OCI-LY7 (cell line): ENCODE results near the gene LRRC75A. TPM values are rescaled to one million over a fixed set of nuclear protein-coding genes. Genes with fewer than 3 reads are reported as not detected.

ENCODE experiments used
- BruUV-seq: library from RNA; stranded (reverse); fragments of 400-500 nt; replicated peaks from 2 replicates; lab custom pipeline; 2021; lab: Mats Ljungman, UMichigan
- CTCF ChIA-PET: fragments of 300-600 bp; sonication (Branson Sonifier 250); formaldehyde crosslinking; loops from one replicate; lab custom pipeline; 2022; ENCODE audit warnings: antibody characterized with exemption; ENCODE audit not compliant: unreplicated experiment; lab: Charles Lee
- POLR2A ChIA-PET: fragments of 300-600 bp; sonication (Branson Sonifier 250); formaldehyde crosslinking; loops from one replicate; lab custom pipeline; 2022; ENCODE audit warnings: antibody characterized with exemption; lab: Charles Lee
- DNase-seq: peaks from one replicate; pipeline ENCODE4 v3.0.0-alpha.2; 2015; ENCODE audit warnings: low spot score
- H2AFZ ChIP-seq: fragments of 200-600 bp; sonication (generic), shearing (Covaris generic); 2 replicates; pipeline ENCODE4 v1.6.1; 2014; ENCODE audit warnings: mild to moderate bottlenecking, antibody characterized with exemption, low read length, moderate library complexity
- H3K27ac ChIP-seq: fragments of 200-600 bp; sonication (generic); 2 replicates; pipeline ENCODE4 v1.5.1; 2014; ENCODE audit warnings: mixed run types, low read depth, mild to moderate bottlenecking, moderate library complexity, low read length, inconsistent platforms; ENCODE audit not compliant: poor library complexity, severe bottlenecking
- H3K36me3 ChIP-seq: fragments of 200-600 bp; sonication (generic); 2 replicates; pipeline ENCODE4 v1.6.1; 2014; ENCODE audit warnings: mild to moderate bottlenecking, antibody characterized with exemption, low read length, moderate library complexity, mixed read lengths; ENCODE audit not compliant: insufficient read depth
- H3K4me1 ChIP-seq: fragments of 200-600 bp; sonication (generic); 2 replicates; pipeline ENCODE4 v1.5.1; 2014; ENCODE audit warnings: mild to moderate bottlenecking, low read length; ENCODE audit not compliant: insufficient read depth, poor library complexity, severe bottlenecking
- H3K4me2 ChIP-seq: fragments of 200-600 bp; sonication (generic); 2 replicates; pipeline ENCODE4 v1.6.1; 2014; ENCODE audit warnings: mild to moderate bottlenecking, low read length
- H3K4me3 ChIP-seq: fragments of 200-600 bp; sonication (generic); 2 replicates; pipeline ENCODE4 v1.5.1; 2014; ENCODE audit warnings: mild to moderate bottlenecking, low read depth, low read length; ENCODE audit not compliant: poor library complexity, severe bottlenecking
- H3K79me2 ChIP-seq: fragments of 200-600 bp; sonication (generic); 2 replicates; pipeline ENCODE4 v1.6.1; 2016; ENCODE audit warnings: low read depth, mild to moderate bottlenecking, low read length, moderate library complexity, mixed read lengths; ENCODE audit not compliant: insufficient read depth
- H3K9me2 ChIP-seq: fragments of 200-600 bp; sonication (generic); 2 replicates; pipeline ENCODE4 v1.6.1; 2016; ENCODE audit warnings: mild to moderate bottlenecking, low read length, mixed read lengths; ENCODE audit not compliant: insufficient read depth
- H3K9me3 ChIP-seq: fragments of 200-600 bp; sonication (generic); 2 replicates; pipeline ENCODE4 v1.6.1; 2014; ENCODE audit warnings: mild to moderate bottlenecking, mixed run types, low read length, mixed read lengths
- H4K20me1 ChIP-seq: fragments of 200-600 bp; sonication (generic); 2 replicates; pipeline ENCODE4 v1.6.1; 2014; ENCODE audit warnings: mild to moderate bottlenecking, antibody characterized with exemption, low read length, moderate library complexity, mixed read lengths; ENCODE audit not compliant: insufficient read depth
- CTCF ChIP-seq: fragments of 200-600 bp; sonication (generic); conservative IDR thresholded peaks from 2 replicates; pipeline ENCODE4 v1.5.1; 2014; ENCODE audit warnings: mild to moderate bottlenecking, antibody characterized with exemption, low read length, moderate library complexity, mixed read lengths
- EZH2phosphoT487 ChIP-seq: fragments of 200-600 bp; sonication (generic); IDR thresholded peaks from 2 replicates; pipeline ENCODE4 v1.6.1; 2018; ENCODE audit warnings: low read depth, borderline replicate concordance, mild to moderate bottlenecking, mixed run types, antibody characterized with exemption, low read length, moderate library complexity, mixed read lengths
- intact Hi-C: fragments of 100-400 bp; cut with micrococcal nuclease; formaldehyde crosslinking; loops from one replicate; pipeline ENCODE4 v1.10.0; 2022; ENCODE audit not compliant: unreplicated experiment
- total RNA-seq, 2 experiments: library from RNA; depleted of rRNA in 1 of 2; stranded (reverse); fragments of >200 nt in 1 of 2; shearing (Covaris generic) in 1 of 2; gene quantifications; 2 replicates each; pipeline ENCODE4 v1.2.3, GENCODE V29; 2014 to 2022

The LRRC75A gene
- total RNA-seq, 2 experiments from 2014 or later = not detected

GRCh38 chr17:16446338-16446983, 45.5 kb downstream of the LRRC75A start:
- CTCF ChIA-PET = no interaction called here
- Histone ChIP-seq H3K27ac (no peak overlapping the region), H3K4me1 (peaks cover 16% of the 10 kb centered on the region), H3K9me2 (no peaks in the 10 kb centered on the region), H2AFZ (no peak overlapping the region), H3K4me3 (no peak overlapping the region), H3K36me3 (peaks cover 90% of the 10 kb centered on the region), H3K9me3 (no peaks in the 10 kb centered on the region), H3K4me2 (no peak overlapping the region), H4K20me1 (0 out of 2 replicates have a peak, but pooled peaks cover 9% of the 10 kb centered on the region), H3K79me2 (peaks cover 18% of the 10 kb centered on the region; the same call in 1 of the 2 replicates)
- intact Hi-C loops = no loop called here
- 0 out of 2 replicates have a peak, but pooled peaks have one; percentile 28 for TF ChIP-seq CTCF
- TF ChIP-seq EZH2phosphoT487 = no peak
- no peak for DNase-seq
- POLR2A ChIA-PET = interaction anchor here (1.0 kb wide), 1 partner anchor 8 kb away, joined by 5 read pairs; no protein-coding TSS in a partner anchor
- BruUV-seq = no TSS peak

GRCh38 chr17:16444258-16444886, 47.6 kb downstream of the LRRC75A start:
- POLR2A ChIA-PET = no interaction called here
- no peaks in the 10 kb centered on the region for H3K9me2 ChIP-seq
- H3K9me3 ChIP-seq = no peaks in the 10 kb centered on the region
- H4K20me1 ChIP-seq = peaks cover 22% of the 10 kb centered on the region; the same call in 1 of the 2 replicates
- H3K4me1 ChIP-seq = peaks cover 27% of the 10 kb centered on the region
- H3K4me2 ChIP-seq = no peak overlapping the region
- TF ChIP-seq CTCF = no peak
- TF ChIP-seq EZH2phosphoT487 = no peak
- CTCF ChIA-PET = no interaction called here
- BruUV-seq = no TSS peak
- peaks cover 39% of the 10 kb centered on the region for H3K79me2 ChIP-seq
- H2AFZ ChIP-seq = no peak overlapping the region
- no peak for DNase-seq
- no peak overlapping the region for H3K4me3 ChIP-seq
- H3K27ac ChIP-seq = peak overlapping the region; percentile 12
- H3K36me3 ChIP-seq = peaks cover 98% of the 10 kb centered on the region
- intact Hi-C loops = no loop called here
